Glutamatergic neuron (in vitro differentiated cells): ENCODE results near the gene PSG5. TPM values are rescaled to one million over a fixed set of nuclear protein-coding genes. Genes with fewer than 3 reads are reported as not detected.
A peak's percentile ranks its signal among the peaks of the same experiment; 100 is the strongest.
"Not testable (repeated sequence)": the region's sequence is repeated elsewhere in the genome, so short reads cannot be mapped to it uniquely, and the experiment has no call there.

ENCODE experiments used
- DNase-seq: peaks from one replicate; pipeline ENCODE4 v3.0.0; 2022
- H3K27ac Mint-ChIP-seq: one replicate; pipeline ENCODE4 v1.8.0; 2020; ENCODE audit warnings: mild to moderate bottlenecking, mixed read lengths, inconsistent platforms; ENCODE audit not compliant: unreplicated experiment
- H3K27me3 Mint-ChIP-seq: one replicate; pipeline ENCODE4 v1.8.0; 2020; ENCODE audit warnings: mild to moderate bottlenecking, moderate library complexity, mixed read lengths, inconsistent platforms; ENCODE audit not compliant: unreplicated experiment
- H3K36me3 Mint-ChIP-seq: one replicate; pipeline ENCODE4 v1.8.0; 2020; ENCODE audit warnings: mild to moderate bottlenecking, mixed read lengths, inconsistent platforms; ENCODE audit not compliant: unreplicated experiment
- H3K4me1 Mint-ChIP-seq: one replicate; pipeline ENCODE4 v1.8.0; 2020; ENCODE audit warnings: mild to moderate bottlenecking, low read depth, mixed read lengths, inconsistent platforms; ENCODE audit not compliant: unreplicated experiment
- H3K4me3 Mint-ChIP-seq: one replicate; pipeline ENCODE4 v1.8.0; 2020; ENCODE audit warnings: mild to moderate bottlenecking, mixed read lengths, inconsistent platforms; ENCODE audit not compliant: unreplicated experiment
- H3K9me3 Mint-ChIP-seq: one replicate; pipeline ENCODE4 v1.8.0; 2020; ENCODE audit warnings: mild to moderate bottlenecking, moderate library complexity, mixed read lengths, inconsistent platforms; ENCODE audit not compliant: unreplicated experiment
- long read RNA-seq: library from polyadenylated mRNA; unstranded; transcript quantifications from one replicate; pipeline ENCODE4 v2.0.0, GENCODE V29; 2020; ENCODE audit not compliant: unreplicated experiment
- total RNA-seq: library from RNA; stranded (reverse); fragmentation: NEBNext Ultra II Directional; extraction: Animal tissue kit (Norgen Biotek cat#: 25700); gene quantifications from one replicate; pipeline ENCODE4 v1.2.1, GENCODE V29; 2021; ENCODE audit not compliant: unreplicated experiment
- TF ChIP-seq, protein P1 (sequence below): fragments of 200-600 bp; sonication (generic); IDR thresholded peaks from one replicate; pipeline ENCODE4 v1.5.0; 2021; ENCODE audit not compliant: partially characterized antibody, unreplicated experiment

Gene PSG5
- not detected for total RNA-seq
- long read RNA-seq: 0 reads

- not testable (repeated sequence) for H3K27me3 Mint-ChIP-seq, H3K9me3 Mint-ChIP-seq, H3K27ac Mint-ChIP-seq, DNase-seq, H3K36me3 Mint-ChIP-seq, H3K4me3 Mint-ChIP-seq, H3K4me1 Mint-ChIP-seq
Observed at GRCh38 chr19:43186311-43186935, at the start of gene PSG5. Gene PSG5, minus strand, starts transcription at chr19:43186536. Its CDS starts 131 bp downstream, at chr19:43186405.

DNA sequence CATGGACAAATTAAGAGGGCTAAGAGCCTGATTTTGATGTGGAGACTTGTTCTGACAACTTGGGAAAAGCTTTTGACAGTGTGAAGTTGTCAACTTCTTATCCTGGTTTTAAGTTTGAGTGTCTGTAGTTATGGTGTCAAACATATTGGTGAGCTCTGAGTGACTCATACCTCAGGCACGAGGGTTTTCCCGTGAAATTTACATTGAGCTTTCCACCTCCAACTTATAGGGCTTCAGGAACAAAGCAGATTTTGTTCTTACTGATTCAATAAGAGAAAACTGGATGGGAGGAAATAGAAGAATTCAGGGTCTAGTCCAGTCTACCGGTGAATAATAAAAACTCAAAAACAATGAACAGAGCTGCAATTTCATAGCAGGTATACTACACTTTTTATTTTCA, 49.4 kb upstream of the PSG5 start:
- not testable (repeated sequence) for H3K36me3 Mint-ChIP-seq, DNase-seq, H3K27me3 Mint-ChIP-seq, H3K4me1 Mint-ChIP-seq, H3K4me3 Mint-ChIP-seq, H3K27ac Mint-ChIP-seq, H3K9me3 Mint-ChIP-seq

DNA sequence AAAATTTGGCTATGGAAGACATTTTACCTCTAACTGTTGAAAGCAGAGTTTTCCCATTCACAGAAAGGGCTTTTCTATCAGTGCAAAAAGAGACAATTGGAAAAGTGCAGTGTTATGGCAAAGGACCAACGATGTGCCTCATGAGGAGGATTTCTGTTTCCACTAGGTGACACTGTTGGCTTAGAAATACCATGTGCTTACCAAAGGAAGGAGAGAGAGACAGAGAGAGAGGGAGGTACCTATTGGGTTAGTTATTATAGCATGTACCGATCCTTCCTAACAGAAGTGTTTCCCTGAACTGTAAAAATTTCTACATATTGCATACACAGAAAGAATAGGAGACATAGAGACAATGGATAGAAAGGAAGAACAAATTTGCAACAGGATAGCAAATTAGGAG, 43.0 kb upstream of the PSG5 start:
- H3K4me1 Mint-ChIP-seq: no peaks in the 10 kb centered on the region
- H3K4me3 Mint-ChIP-seq: no peak overlapping the region
- H3K27ac Mint-ChIP-seq: no peak overlapping the region
- no peaks in the 10 kb centered on the region for H3K36me3 Mint-ChIP-seq
- TF ChIP-seq, protein P1, sequence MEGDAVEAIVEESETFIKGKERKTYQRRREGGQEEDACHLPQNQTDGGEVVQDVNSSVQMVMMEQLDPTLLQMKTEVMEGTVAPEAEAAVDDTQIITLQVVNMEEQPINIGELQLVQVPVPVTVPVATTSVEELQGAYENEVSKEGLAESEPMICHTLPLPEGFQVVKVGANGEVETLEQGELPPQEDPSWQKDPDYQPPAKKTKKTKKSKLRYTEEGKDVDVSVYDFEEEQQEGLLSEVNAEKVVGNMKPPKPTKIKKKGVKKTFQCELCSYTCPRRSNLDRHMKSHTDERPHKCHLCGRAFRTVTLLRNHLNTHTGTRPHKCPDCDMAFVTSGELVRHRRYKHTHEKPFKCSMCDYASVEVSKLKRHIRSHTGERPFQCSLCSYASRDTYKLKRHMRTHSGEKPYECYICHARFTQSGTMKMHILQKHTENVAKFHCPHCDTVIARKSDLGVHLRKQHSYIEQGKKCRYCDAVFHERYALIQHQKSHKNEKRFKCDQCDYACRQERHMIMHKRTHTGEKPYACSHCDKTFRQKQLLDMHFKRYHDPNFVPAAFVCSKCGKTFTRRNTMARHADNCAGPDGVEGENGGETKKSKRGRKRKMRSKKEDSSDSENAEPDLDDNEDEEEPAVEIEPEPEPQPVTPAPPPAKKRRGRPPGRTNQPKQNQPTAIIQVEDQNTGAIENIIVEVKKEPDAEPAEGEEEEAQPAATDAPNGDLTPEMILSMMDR: no peak
- H3K9me3 Mint-ChIP-seq: peaks cover 18% of the 10 kb centered on the region
- DNase-seq: no peak
- H3K27me3 Mint-ChIP-seq: no peaks in the 10 kb centered on the region

DNA sequence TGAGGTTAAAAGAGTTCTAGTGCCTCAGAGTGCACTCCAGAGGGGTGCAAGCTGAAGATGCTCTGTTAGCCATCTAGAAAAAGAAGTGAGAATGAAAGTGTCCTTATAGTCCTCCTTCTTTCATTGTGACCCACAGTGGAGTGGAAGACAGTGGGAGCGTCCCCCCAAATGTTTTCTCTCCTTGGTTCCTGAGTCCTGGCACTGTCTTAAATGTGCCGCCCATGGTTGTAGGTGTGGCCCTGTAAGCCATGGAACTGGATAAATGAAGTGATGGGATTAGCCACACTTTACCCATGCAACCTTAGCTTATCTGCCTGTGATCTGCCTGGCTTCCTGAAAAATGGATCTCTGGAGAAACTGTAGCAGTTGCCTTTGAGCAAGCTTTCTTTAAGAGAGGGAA, 42.4 kb upstream of the PSG5 start:
- H3K4me1 Mint-ChIP-seq, H3K4me3 Mint-ChIP-seq, H3K27me3 Mint-ChIP-seq, H3K27ac Mint-ChIP-seq, H3K36me3 Mint-ChIP-seq: not testable (repeated sequence)
- peak; percentile 41 for DNase-seq
- peaks cover 18% of the 10 kb centered on the region for H3K9me3 Mint-ChIP-seq

- not testable (repeated sequence) for H3K27me3 Mint-ChIP-seq, DNase-seq, H3K27ac Mint-ChIP-seq, H3K36me3 Mint-ChIP-seq, H3K4me3 Mint-ChIP-seq, H3K4me1 Mint-ChIP-seq
- peaks cover 18% of the 10 kb centered on the region for H3K9me3 Mint-ChIP-seq
Observed at GRCh38 chr19:43226986-43227385, 40.6 kb upstream of the PSG5 start.

DNA sequence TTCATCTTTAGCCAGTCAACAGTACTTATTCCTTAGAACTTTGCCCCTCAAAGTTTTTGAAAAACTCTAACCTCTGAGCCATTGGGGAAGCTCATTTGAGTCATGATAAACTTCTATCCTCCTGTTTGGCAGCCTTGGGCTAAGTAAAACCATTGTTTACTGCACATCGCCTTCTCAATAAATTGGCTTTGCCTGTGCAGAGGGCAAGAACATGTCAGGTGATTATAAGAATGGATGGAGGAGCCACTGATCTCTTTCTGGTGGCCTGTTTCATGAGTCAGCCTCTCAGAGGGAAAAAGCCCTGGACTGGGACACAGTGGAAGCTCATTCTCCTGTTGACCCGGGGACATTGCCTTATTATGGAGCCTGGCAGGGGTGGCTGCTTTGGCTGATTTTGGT, 38.5 kb upstream of the PSG5 start:
- Mint-ChIP-seq H3K9me3 (peaks cover 19% of the 10 kb centered on the region), H3K27ac (no peak overlapping the region), H3K4me1 (no peaks in the 10 kb centered on the region), H3K4me3 (no peak overlapping the region), H3K36me3 (no peaks in the 10 kb centered on the region), H3K27me3 (peaks cover 6% of the 10 kb centered on the region)
- no peak for DNase-seq
- TF ChIP-seq, protein P1: no peak

- not testable (repeated sequence) for H3K4me3 Mint-ChIP-seq, H3K27me3 Mint-ChIP-seq, H3K27ac Mint-ChIP-seq, DNase-seq, H3K4me1 Mint-ChIP-seq, H3K36me3 Mint-ChIP-seq
- H3K9me3 Mint-ChIP-seq: peaks cover 17% of the 10 kb centered on the region
Observed at GRCh38 chr19:43224201-43224854, 38.0 kb upstream of the PSG5 start.

DNA sequence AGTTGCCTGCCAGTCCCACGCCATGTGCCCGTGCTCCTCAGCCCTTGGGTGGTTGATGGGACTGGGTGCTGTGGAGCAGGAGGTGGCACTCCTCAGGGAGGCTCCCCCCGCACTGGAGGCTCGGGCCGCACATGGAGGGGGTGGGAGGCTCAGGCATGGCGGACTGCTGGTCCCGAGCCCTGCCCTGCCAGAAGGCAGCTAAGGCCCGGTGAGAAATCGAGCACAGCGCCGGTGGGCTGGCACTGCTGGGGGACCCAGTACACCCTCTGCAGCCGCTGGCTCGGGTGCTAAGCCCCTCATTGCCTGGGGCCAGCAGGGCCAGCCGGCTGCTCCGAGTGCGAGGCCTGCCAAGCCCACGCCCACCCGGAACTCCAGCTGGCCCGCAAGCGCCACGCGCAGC, 35.6 kb upstream of the PSG5 start:
- not testable (repeated sequence) for DNase-seq, H3K27ac Mint-ChIP-seq, H3K4me1 Mint-ChIP-seq, H3K36me3 Mint-ChIP-seq, H3K9me3 Mint-ChIP-seq, H3K27me3 Mint-ChIP-seq, H3K4me3 Mint-ChIP-seq

- DNase-seq, H3K27me3 Mint-ChIP-seq, H3K4me1 Mint-ChIP-seq, H3K36me3 Mint-ChIP-seq, H3K9me3 Mint-ChIP-seq, H3K27ac Mint-ChIP-seq, H3K4me3 Mint-ChIP-seq: not testable (repeated sequence)
Observed at GRCh38 chr19:43219136-43219535, 32.8 kb upstream of the PSG5 start.

- not testable (repeated sequence) for H3K27ac Mint-ChIP-seq
Observed at GRCh38 chr19:43215881-43216280, 29.5 kb upstream of the PSG5 start.

More at GRCh38 chr19:43215881-43216280, 29.5 kb upstream of the PSG5 start:
- not testable (repeated sequence) for H3K36me3 Mint-ChIP-seq, H3K4me3 Mint-ChIP-seq, H3K4me1 Mint-ChIP-seq, H3K9me3 Mint-ChIP-seq, DNase-seq, H3K27me3 Mint-ChIP-seq
